Smooth muscle cell (in vitro differentiated cells): ENCODE results near the gene IL20RB. TPM values are rescaled to one million over a fixed set of nuclear protein-coding genes. Genes with fewer than 3 reads are reported as not detected.

Source experiments
- polyA plus RNA-seq: library from polyadenylated mRNA; unstranded; fragments of >200 nt; fragmentation: Nextera tagmentation; extraction: Ambion mirVana; gene quantifications from 2 replicates; pipeline ENCODE4 v1.2.1, GENCODE V29; 2016
- total RNA-seq: library from RNA; depleted of rRNA; stranded (reverse); fragments of >200 nt; gene quantifications from 2 replicates; pipeline ENCODE4 v1.2.3, GENCODE V29; 2014

IL20RB gene
- total and polyA plus RNA-seq, 2 experiments from 2014 or later, result 1.7 TPM

Other genes with a start within 250 kb of the IL20RB start
- 29.5 and 38.6 TPM in 2 replicates for gene STAG1, start 205.6 kb upstream of the IL20RB start, total RNA-seq
- 10.3 and 14.6 TPM in 2 replicates for gene STAG1, start 205.6 kb upstream of the IL20RB start, polyA plus RNA-seq
- gene SLC35G2, start 138.9 kb upstream of the IL20RB start, total RNA-seq, result 5.5 and 7.4 TPM in 2 replicates
- gene SLC35G2, start 138.9 kb upstream of the IL20RB start, polyA plus RNA-seq, result 5.1 and 5.9 TPM in 2 replicates
- gene NCK1, start 95.8 kb upstream of the IL20RB start, total RNA-seq, result 41.8 and 59.2 TPM in 2 replicates
- 21.1 and 23.6 TPM in 2 replicates for gene NCK1, start 95.8 kb upstream of the IL20RB start, polyA plus RNA-seq